HG02973 (cell line): Measurements from ENCODE around the gene FRMD4A.
"Not testable (repeated sequence)": the region's sequence is repeated elsewhere in the genome, so short reads cannot be mapped to it uniquely, and the experiment has no call there.

Experiments used
- ATAC-seq: cut with Tn5 transposase; IDR thresholded peaks from one replicate; pipeline ENCODE4 v1.9.1; 2021; ENCODE audit warnings: moderate library complexity; ENCODE audit not compliant: unreplicated experiment

The FRMD4A gene

DNA sequence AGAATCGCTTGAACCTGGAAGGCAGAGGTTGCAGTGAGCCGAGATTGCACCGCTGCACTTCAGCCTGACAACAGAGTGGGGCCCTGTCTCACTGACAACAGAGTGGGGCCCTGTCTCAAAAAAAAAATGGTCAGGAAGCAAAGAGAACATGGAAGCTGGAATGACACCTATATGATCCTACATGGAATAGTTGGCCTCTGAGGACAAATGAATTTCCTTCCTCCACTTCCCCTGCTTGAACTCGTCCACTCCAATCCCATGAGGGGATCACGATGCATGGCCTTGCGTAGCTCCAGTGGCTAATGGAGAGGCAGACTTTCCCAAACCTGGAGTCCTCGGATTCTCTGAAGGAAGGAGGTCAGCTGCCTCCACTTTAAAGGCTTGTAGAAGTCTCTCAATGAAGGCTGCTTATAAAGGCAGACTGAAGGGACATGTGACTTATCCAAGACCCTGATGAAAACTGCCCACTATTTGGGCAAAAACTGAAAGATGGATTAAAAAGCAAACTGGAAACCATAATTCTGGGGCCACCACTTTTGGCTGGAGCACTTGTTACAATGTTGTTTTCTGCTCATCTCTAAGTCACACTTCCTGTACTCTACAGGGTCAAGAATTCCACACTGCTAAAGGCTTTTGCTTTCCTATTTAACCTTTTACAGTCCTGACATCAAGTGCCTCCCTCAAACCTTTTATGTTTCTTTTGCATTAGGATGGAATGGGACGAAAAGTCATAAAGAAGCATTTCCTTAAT, 529.4 kb downstream of the FRMD4A start:
- no peak for ATAC-seq

DNA sequence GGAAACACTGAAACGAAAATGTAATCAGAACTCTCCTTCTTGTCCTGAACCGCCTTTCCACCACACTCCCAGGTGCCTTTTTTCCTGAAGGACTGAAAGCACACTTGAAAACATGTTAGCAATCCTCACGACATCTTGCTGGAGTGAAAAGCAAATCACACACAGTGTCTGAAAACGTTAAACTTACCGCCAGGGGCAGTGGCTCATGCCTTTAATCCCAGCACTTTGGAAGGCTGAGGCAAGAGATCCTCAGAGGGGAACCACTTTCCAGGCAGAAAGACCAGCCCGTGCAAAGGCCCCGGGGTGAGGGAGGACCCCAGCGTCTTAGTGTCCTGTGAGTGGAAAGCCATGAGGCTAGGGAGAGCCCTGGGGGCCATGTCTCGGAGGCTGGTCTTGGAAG, 533.6 kb downstream of the FRMD4A start:
- ATAC-seq = no peak

DNA sequence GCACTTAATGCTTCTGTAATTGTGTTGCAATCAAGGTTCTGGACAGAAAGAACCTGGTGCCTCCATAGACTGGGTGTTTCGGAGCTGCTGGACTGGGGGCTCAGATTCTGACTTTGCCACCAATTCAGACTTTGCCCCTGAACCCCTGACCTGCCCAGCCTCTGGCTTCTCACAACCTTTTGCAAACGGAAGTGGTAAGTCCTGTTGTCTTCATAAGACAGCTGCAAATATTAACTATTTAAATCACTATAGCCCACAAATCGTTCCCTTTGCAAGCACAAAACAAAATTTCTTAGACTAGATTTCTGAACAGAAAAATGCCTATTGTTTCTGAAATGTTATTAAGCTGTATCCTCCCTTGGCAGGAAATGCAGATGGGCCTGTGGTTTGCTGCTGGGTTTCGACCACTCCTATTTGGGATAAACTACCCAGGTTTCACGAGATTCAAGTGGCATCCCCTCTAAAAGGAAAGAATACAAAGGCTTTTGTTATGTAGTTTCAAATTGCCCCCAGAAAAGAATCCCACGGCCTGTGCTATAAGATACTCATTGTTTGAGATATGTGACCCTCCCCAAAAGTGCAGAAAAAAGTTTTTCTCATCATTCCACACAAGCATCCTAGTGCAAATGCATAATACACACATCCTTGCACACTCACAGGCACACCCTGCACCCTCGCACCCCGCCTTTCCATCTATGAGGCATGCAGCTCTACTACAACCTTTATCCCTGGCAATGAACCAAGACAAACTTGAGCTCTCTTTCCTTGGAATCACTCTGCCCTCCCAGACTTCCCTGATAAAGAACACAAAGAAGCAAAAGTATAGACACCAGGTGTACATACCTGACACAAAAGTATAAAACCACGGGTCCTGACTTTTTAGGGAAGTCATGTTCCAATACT, 534.8 kb downstream of the FRMD4A start:
- no peak for ATAC-seq

DNA sequence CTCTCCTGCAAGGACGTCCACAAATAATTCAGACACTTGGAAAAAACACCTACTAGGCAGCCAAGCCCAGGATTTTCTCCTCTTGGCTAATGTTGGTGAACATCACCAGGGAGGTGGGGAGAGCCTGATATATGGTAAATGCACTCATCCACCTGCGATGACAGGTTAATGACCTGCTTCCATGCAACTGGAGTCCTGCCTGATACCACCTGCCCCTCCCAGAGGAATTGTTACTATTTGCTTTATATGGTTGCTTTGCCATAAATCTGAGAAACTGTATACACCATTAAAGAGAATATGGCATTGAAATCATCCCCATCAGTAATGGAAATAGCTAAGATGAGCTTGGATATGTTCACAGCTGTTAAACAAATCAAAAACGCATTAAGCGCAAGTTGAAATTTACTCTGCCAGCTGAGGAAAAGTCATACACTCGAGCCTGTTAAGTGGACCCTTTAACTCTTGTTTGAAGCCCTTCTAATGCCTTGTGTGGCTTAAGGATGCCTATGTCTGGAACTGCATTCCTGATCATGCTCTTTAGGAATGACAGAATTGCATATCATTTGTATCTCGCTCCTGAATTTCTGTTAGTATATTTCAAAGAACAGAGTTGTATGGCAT, 535.6 kb downstream of the FRMD4A start:
- ATAC-seq = no peak

DNA sequence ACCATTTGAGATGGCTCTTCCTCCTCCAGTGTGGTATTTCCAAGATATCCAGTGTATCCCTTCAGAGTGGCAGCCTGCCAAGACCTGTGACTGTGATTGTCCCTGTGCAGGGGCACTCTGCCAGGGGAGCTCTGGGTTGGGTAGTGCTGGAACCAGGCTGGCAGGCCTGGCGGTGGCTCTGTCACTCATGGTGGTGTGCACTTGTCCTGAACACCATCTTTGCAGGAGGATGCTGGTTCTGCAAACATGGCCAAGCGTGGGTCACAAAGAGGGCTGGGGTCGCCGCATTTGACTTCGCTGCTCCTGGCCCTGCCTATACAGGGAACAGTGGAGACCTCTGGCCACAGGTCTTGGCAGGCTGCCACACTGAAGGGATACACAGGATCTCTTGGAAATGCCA, 538.7 kb downstream of the FRMD4A start:
- ATAC-seq = no peak

DNA sequence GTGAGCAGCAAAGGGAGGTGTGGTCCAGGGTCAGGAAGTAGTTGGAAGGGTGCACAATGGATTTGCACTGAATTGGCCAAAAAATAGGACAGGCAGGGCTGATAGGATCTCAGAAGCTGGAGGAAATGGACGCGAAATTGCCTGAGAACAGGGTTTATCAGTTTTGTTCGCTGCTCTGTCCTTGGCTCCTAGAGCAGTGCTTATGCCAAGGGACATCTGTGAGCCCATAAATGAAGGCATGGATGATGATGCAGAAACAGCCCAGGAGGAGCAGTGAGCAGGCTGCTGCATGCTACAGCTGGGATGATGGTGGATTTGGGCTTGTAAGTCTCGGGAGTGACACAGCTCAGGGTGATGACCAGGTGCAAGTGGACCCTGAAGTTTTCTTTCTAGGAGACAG, 539.2 kb downstream of the FRMD4A start:
- ATAC-seq = no peak

DNA sequence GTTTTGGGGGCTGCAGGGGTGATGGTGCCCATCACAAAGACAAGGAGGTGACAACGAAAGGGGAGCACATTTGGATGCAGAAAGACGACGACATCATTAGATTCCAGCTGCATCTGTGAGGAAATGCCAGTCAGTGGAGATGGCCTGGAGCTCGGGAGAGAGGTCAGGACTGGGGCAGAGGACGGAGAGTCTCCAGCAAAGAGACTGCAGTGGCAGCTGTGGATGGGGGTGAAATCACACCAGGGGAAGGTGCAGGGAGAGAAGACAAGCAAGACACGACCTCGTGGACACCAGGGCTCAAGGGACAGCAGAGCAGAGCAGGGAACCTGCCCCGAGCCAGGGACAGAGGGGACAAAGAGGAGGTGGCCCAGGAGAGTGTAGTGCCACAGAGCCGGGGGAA, 540.5 kb downstream of the FRMD4A start:
- ATAC-seq = no peak

DNA sequence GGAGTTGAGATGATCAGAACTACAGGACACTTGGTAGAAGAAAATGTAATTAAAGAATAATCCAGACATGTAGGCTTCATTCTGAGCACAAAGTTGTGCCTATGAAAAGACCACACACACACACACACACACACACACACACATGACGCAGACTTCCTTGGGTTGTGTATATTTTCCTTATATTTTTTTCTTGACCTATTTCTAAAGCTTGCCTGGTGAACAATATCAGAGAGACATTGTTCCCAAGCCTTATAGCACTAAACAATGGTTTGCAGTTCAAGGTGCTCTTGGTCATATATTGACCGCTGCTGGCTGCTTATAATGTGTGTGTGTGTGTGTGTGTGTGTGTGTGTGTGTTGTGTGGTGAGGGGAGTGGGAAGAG, 541.3 kb downstream of the FRMD4A start:
- no peak for ATAC-seq

DNA sequence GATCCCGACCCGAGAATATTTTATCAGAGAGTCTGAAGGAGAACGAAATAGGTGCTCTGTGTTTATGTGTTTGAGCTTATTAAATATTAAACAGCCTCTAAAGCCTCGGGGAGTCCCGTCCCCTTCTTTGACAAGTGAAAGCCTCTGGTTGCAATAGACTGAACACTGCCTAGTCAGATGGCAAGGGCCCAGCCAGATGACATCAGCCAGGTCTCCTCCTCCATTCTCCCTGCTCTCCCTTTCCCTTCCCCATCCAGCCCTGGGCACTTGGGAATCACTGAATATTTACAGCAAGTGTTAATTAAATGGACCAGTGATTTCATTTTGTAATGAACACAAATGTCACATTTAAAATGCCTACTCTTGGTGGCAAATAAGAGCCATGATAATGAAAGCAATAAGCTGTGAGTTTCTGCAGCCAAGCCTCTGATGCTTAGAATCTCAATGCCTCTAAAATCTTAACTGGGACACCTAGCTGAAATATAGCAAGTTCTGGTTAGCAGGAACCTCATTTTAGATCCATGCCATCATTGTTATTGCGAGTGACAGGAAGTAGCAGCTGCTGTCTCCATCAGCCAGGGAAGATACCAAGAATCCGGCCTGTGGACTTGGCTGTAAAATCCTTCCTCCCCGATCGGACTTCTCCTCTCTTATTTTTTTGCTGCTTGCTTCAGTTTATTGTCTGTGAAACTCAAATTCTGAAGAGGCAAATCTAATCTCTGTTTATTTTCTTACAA, 541.8 kb downstream of the FRMD4A start:
- ATAC-seq = no peak

DNA sequence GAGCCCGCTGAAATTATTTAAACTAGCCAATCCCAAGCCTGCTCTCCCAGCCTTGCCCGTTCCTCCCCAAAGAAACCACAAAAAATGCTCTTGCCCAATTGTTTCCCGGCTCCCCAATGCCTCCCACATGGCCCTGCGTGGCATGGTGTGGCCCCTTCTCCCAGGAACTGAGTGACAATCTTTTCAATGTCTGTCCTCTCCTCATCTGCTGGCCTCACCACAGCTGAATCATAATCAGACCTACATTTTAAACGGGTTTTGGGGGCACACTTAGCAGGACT, 542.5 kb downstream of the FRMD4A start:
- ATAC-seq = no peak

DNA sequence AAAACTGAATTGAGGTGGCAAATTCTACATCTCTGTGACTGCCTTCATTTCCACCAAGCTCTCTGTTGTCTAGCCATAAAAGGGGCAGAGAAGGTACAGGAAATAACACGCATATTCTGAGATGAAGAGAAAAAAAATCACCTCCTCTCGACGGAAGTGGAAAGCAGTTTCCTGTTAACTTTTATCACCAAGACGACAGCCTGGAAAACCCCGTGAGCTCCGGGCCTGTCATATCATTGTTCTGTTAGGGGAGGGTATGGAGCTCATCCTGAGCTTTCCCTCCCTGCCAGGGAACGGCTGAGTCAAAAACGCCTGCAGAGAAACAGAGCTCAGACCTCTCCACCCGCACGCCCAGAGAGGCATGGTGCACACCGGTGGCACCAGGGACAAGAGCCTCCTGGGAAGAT, 543.7 kb downstream of the FRMD4A start:
- peak; percentile 66 for ATAC-seq

DNA sequence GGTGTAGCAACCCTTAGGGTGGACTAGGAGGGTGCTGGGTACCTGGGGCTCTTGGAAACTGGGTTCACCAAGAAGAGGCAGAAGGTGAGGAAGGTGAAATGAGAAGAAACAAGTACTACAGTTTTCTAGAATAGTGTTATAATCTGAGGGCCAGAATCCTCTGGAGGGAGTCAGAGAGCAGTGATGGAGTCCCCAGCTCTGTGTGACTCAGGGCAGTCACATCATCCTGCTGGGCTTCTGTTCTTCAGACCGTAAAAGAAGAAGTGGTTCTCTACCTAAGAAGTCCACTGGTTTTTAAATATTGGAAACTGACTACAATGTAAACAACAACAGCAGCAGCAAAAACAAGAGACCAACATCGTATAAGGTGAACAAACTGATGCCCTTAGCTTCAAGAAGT, 546.7 kb downstream of the FRMD4A start:
- no peak for ATAC-seq

DNA sequence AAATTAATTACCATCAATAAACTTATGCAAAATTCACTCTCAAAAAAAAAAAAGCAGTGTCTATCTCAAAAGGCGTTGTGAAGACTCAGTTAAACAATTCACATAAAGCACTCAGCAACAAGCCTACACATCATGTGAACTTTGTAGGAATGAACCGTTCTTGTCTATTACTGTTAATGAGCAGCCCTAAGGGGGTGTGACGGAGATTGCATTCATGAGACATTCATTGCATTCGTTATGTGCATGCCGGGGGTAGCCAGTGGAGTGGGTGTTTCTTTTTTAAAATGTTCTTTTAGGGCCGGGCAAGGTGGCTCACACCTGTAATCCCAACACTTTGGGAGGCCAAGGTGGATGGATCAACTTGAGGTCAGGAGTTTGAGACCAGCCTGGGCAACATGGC, 551.0 kb downstream of the FRMD4A start:
- ATAC-seq = no peak

DNA sequence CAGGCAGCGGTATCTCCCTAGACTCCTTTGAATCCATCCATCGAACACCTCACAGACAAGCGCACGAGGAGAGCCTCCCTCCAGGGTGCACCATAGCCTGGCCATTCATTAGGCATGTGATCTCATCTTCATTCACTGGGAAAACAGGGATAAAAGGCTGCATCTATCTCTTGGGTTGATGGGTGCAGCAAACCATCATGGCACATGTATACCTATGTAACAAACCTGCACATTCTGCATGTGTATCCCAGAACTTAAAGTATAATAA, 552.1 kb downstream of the FRMD4A start:
- ATAC-seq = not testable (repeated sequence)

DNA sequence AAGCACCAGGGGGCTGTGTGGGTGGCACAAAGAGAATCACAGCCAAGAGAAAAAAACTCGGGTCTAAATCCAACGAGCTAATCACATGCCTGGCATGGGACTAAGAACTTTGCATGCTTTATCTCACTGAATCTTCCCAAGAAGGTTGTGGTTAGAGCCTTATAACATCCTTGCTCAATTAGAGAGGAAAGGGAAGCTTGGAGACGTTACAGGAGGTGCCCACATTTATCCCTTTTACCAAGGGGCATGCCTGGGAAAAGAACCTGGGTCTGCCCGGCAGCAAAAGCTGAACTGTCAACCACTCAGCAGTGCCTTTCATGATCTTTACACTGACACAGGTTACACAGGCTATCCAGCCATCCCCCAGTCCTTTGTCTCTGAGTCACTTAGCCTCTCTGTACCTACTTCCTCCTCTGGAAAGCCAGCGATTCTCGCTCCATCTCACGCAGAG, 553.8 kb downstream of the FRMD4A start:
- no peak for ATAC-seq

DNA sequence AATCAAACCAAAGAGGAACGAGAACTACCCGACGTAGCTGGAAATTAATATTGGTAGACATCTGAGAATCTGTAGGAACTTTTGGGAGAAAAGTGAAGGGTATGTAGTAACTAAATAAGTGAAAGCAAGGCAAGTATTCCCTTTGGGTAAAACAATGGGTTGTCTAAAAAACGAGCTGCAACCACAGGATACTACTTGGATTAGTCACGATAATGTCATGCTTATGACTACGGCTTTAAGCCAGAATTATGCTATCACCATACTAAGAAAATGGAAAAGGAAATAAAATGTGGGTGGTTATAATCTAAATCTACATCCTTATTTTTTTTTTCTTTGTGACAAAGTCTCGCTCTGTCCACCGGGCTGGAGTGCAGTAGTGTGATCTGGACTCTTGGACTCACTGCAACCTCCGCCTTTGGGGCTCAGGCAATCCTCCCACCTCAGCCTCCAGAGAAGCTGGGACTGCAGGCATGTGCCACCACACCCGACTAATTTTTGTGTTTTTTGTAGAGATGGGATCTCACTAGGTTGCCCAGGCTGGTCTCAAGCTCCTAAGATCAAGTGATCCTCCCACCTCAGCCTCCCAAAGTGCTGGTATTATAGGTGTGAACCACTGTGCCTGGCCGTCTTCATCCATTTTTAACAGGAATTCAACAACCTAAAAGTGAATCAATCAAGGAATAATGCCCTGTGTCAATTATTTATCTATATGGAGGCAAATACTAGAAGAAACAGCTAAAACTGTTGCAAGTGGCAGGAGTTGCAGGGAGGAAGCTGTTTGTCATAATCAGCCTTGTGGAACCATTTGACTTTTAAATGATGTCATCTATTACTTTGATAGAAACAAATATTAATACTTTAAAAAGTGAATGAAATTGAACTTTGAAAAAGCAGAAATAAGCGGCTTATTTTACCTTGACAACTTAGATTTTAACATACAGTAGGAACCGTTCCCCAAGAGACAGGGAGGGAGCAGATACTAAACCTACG, 554.6 kb downstream of the FRMD4A start:
- no peak for ATAC-seq

DNA sequence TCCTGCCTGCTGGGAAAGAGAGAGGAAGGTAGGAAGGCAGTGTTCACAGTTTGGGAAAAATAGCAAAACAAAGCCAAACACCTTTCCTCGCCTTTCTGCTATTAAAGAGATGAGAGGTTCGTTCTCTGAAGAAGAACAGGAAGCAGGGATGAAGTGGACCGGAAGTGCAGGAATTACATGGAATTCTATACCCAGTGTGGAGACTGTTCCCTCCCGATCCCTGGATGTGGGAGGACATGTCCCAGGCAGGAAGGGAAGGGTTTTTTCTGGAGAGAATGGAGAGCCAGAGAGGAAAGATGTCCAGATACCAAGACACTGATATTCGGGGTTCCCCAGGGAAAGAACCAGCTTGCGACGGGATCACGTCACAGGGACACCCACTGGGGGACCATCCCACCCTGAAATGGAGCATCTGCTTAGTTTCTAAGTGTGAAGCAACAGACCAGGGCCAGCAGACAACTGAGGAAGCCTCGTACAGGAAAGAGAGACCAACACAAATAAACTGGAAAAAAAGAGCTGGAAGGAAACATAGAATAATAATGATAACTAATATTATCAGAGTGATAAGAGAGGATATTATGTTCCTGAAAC, 556.3 kb downstream of the FRMD4A start:
- ATAC-seq = no peak

DNA sequence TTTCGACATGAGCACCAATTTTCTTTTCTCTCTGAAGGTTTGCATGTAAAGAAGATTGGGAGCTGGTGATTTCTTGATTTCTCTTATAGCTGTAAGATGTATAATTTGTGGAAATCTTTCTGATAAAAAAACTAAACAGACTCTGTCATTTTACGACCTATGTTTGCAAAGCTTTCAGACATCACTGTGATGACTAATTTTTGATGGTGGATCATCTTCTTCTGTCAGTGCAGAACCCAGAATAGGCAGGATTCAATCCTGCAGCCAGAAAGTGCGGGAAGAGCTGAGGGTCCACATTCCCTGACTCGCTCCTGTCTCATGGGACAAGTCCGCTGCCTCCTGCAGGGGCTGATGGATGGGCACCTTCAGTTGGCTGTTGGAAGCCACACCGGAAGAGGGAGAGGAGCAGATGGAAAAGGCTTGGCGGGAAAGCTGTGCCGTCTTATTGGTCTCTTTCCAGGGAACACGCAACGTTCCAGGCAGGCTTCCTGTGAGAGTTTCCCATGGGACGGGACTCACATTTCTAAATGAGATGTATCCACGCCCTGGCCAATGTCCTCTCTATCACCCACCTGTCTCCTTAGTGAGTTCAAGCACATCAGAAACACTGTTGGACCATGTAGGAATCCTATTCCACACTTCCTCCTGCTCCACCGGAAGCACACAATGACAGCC, 557.1 kb downstream of the FRMD4A start:
- no peak for ATAC-seq

DNA sequence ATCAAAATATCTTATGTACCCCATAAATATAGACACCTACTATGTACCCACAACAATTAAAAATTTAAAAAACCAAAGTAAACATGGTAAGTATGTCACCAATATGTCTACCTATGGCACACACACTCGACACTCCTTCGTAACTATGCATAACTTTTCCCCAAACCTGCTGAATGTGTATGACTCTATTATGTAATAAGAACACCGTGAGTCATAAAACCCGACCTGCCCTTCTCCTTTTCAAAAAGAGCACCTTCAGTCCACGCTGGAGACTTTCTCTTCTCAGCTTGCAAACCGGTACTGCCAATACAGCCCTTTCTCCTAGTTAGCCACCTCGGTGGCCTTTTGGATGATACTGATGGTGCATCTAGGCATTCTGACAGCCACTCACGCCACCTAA, 557.7 kb downstream of the FRMD4A start:
- no peak for ATAC-seq
